ENCODE results near the gene PTCRA. TPM values are rescaled to one million over a fixed set of nuclear protein-coding genes. Genes with fewer than 3 reads are reported as not detected.

PTCRA gene
- total RNA-seq, 4 donors from 2014 or later: not detected

DNA sequence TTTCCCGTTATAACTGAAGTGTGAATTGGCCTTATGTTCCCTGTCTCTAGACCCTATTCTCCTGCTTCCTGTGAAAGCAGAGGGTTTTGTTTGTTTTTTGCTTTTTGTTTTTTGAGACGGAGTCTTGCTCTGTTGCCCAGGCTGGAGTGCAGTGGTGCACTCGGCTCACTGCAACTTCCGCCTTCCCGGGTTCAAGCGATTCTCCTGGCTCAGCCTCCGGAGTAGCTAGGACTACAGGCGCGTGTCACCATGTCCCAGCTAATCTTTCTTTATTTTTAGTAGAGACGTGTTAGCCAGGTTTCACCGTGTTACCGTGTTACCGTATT lies 44.0 kb downstream of the PTCRA start:
- 13 to 32% methylated on average over 13 of the region's 13 CpGs for WGBS, 2 donors
- Histone ChIP-seq H3K36me3 (peaks cover 0 to 28% (median 0%) of the 10 kb centered on the region in 3 donors), H3K4me1 (peaks cover 14 to 20% (median 17%) of the 10 kb centered on the region in 3 donors), H3K27ac (no peak overlapping the region), H3K4me3 (peak overlapping the region; percentile 36 to 73 (median 50)), H3K27me3 (no peaks in the 10 kb centered on the region), H3K9me3 (no peaks in the 10 kb centered on the region)
- TF ChIP-seq, protein P1, sequence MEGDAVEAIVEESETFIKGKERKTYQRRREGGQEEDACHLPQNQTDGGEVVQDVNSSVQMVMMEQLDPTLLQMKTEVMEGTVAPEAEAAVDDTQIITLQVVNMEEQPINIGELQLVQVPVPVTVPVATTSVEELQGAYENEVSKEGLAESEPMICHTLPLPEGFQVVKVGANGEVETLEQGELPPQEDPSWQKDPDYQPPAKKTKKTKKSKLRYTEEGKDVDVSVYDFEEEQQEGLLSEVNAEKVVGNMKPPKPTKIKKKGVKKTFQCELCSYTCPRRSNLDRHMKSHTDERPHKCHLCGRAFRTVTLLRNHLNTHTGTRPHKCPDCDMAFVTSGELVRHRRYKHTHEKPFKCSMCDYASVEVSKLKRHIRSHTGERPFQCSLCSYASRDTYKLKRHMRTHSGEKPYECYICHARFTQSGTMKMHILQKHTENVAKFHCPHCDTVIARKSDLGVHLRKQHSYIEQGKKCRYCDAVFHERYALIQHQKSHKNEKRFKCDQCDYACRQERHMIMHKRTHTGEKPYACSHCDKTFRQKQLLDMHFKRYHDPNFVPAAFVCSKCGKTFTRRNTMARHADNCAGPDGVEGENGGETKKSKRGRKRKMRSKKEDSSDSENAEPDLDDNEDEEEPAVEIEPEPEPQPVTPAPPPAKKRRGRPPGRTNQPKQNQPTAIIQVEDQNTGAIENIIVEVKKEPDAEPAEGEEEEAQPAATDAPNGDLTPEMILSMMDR (IDR thresholded peaks at IDR 0.05): no peak
- no peak for TF ChIP-seq POLR2A (IDR thresholded peaks at IDR 0.05)
- DNase-seq: no peak
- intact Hi-C loops (cut with DNase I): loop anchor here (10.0 kb wide), 1 partner anchor 105 kb away; no protein-coding TSS in a partner anchor

DNA sequence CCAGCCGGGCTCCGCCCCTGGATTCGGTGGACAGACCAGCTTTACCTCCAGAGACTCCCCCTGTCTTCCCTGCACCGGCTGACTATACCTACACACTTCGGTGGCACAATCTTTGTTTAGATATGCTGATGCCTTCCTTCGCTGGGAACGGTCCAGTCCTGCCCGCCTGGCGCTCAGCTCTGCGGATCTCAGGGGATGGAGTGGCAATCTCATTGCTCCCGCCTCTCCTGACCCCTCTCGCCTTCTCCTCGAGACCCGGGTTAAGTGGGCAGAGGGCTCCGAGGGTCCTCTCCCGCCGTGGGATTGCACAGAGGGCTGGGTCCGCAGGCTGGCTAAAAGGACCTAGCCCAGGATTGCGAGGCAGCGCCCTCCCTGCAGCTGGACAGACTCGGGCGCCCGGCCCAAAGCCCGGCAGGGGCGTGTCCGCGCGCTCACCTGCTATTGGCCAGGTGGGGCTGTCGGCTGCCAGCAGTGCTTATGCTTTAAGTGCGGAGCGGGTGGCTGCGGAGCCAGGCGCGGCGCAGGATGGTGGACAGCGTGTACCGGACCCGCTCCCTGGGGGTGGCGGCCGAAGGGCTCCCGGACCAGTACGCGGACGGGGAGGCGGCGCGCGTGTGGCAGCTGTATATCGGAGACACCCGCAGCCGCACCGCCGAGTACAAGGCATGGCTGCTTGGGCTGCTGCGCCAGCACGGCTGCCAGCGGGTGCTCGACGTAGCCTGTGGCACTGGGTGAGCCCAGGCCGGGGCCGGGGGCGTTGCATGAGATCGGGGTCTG lies 44.6 kb downstream of the PTCRA start, which contains the start of gene GNMT:
Gene GNMT, plus strand, starts transcription at position 512 of the 777 bp plus-strand sequence. Its CDS starts 14 bp downstream, at position 526.
- no peaks in the 10 kb centered on the region for H3K9me3 ChIP-seq
- intact Hi-C loops (cut with DNase I): loop anchor here (10.0 kb wide), 1 partner anchor 104 kb away; no protein-coding TSS in a partner anchor
- H3K4me3 ChIP-seq: peak within 1 kb of the TSS; percentile 36 to 73 (median 50)
- peak within 1 kb of the TSS in 3 of 4 donors; percentile 4 to 33 (median 13) for H3K27ac ChIP-seq
- H3K4me1 ChIP-seq: peaks cover 14 to 20% (median 17%) of the 10 kb centered on the region in 3 donors
- H3K36me3 ChIP-seq: peaks cover 0 to 34% (median 0%) of the 10 kb centered on the region in 3 donors
- H3K27me3 ChIP-seq: no peaks in the 10 kb centered on the region
- TF ChIP-seq, protein P1 (IDR thresholded peaks at IDR 0.05): no peak
- TF ChIP-seq POLR2A (IDR thresholded peaks at IDR 0.05): no peak
- no peak for DNase-seq
- WGBS, 2 donors: 2 to 22% methylated on average over 10 to 23 of the region's 62 CpGs

DNA sequence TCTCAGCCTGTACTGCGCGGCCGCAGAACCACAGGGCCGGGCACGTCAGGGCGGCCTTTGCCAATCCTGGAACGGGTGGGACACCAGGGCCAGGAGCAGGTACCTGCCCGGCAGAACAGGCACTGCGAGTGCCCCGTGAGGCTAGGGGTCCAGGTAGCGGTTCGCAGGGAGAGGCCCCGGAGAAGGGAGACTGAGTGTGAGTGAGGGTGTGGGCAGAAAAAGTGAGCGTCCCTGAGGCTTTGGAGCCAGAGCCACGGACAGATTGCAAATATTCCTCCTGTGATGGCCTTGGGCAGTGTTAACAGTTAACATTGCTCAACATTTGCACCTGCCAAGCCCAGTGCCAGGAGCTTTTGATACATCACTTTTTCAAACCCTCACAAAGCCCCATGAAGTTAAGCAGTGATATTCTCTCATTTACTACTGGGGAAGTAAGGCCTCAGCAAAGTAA lies 45.2 kb downstream of the PTCRA start:
- H3K36me3 ChIP-seq: peaks cover 0 to 40% (median 0%) of the 10 kb centered on the region in 3 donors
- H3K4me1 ChIP-seq: peaks cover 14 to 20% (median 17%) of the 10 kb centered on the region in 3 donors
- H3K9me3 ChIP-seq: no peaks in the 10 kb centered on the region
- TF ChIP-seq, protein P1 (IDR thresholded peaks at IDR 0.05): no peak
- no peak for TF ChIP-seq POLR2A (IDR thresholded peaks at IDR 0.05)
- peak overlapping the region; percentile 36 to 73 (median 50) for H3K4me3 ChIP-seq
- intact Hi-C loops (cut with DNase I): loop anchor here (10.0 kb wide), 1 partner anchor 104 kb away; no protein-coding TSS in a partner anchor
- peak overlapping the region in 3 of 4 donors; percentile 4 to 33 (median 13) for H3K27ac ChIP-seq
- WGBS, 2 donors: 30 to 31% methylated on average over 7 to 13 of the region's 15 CpGs
- no peak for DNase-seq
- H3K27me3 ChIP-seq: no peaks in the 10 kb centered on the region

DNA sequence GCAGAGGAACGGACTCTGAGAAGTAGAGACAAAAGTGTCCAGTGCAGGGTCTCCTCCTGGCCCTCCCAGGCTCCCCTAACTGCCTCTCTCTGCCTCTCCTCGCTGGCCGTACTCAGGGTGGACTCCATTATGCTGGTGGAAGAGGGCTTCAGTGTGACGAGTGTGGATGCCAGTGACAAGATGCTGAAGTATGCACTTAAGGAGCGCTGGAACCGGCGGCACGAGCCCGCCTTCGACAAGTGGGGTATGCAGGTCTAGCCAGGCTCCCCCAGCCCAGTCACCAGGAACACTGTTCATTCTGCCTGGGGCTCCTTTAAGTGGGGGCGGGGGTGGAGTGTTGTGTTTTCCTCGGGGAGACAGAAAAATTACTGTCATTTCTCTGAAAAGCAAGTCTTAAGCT lies 46.2 kb downstream of the PTCRA start:
- peaks cover 14 to 20% (median 17%) of the 10 kb centered on the region in 3 donors for H3K4me1 ChIP-seq
- H3K36me3 ChIP-seq: peaks cover 0 to 49% (median 5%) of the 10 kb centered on the region in 3 donors
- no peak for DNase-seq
- no peak overlapping the region for H3K4me3 ChIP-seq
- WGBS, 2 donors: 84 to 89% methylated on average over 12 of the region's 12 CpGs
- intact Hi-C loops (cut with DNase I): loop anchor here (10.0 kb wide), 1 partner anchor 103 kb away; no protein-coding TSS in a partner anchor
- H3K27me3 ChIP-seq: no peaks in the 10 kb centered on the region
- no peak for TF ChIP-seq POLR2A (IDR thresholded peaks at IDR 0.05)
- TF ChIP-seq, protein P1 (IDR thresholded peaks at IDR 0.05): no peak
- H3K9me3 ChIP-seq: no peaks in the 10 kb centered on the region
- no peak overlapping the region for H3K27ac ChIP-seq

Data from esophagus squamous epithelium (tissue), 5 donors.